B cell (primary cell): Measurements from ENCODE around the gene GULP1. TPM values are rescaled to one million over a fixed set of nuclear protein-coding genes. Genes with fewer than 3 reads are reported as not detected.

Experiments used
- ATAC-seq: fragments of 200-7000 bp; cut with Tn5 transposase; one replicate; pipeline ENCODE4 v1.10.0; 2021; ENCODE audit warnings: low read depth, mild to moderate bottlenecking, moderate number of reproducible peaks, moderate library complexity
- CTCF ChIA-PET: fragments of 350-600 bp; sonication (Branson Sonifier 250); formaldehyde crosslinking; loops from one replicate; lab custom pipeline; 2021; ENCODE audit warnings: antibody characterized with exemption, inconsistent platforms; lab: Charles Lee
- POLR2A ChIA-PET: fragments of 350-600 bp; sonication (Branson Sonifier 250); formaldehyde crosslinking; loops from one replicate; lab custom pipeline; 2021; ENCODE audit warnings: antibody characterized with exemption; lab: Charles Lee
- DNase-seq: peaks from one replicate; pipeline ENCODE4 v3.0.0; 2013
- H2AFZ ChIP-seq: 2 replicates; pipeline ENCODE4 v1.6.1; 2012; ENCODE audit warnings: mild to moderate bottlenecking, low read depth, low read length; ENCODE audit not compliant: insufficient read depth, poor library complexity, severe bottlenecking
- H3K27ac ChIP-seq, 2 donors: 1 replicate in 1 of 2; 2 replicates in 1 of 2; pipeline ENCODE4 v1.5.1; 2012 to 2013; ENCODE audit warnings: low read length in 2 of 2, mild to moderate bottlenecking in 2 of 2, moderate library complexity in 1 of 2
- H3K27me3 ChIP-seq, 4 experiments: fragments of 200-600 bp in 1 of 4; sonication (generic) in 1 of 4; replicated peaks in 1 of 4; 1 replicate in 2 of 4; 2 replicates in 2 of 4; pipeline versions ENCODE4 v1.6.1 to v1.7.0; 2013 to 2016; ENCODE audit warnings: low read length in 3 of 4, mild to moderate bottlenecking in 2 of 4, mixed read lengths in 1 of 4, moderate library complexity in 1 of 4; ENCODE audit not compliant: insufficient read depth in 4 of 4, control insufficient read depth in 3 of 4; ENCODE audit errors: control extremely low read depth in 1 of 4
- H3K36me3 ChIP-seq, 2 experiments: replicated peaks in 1 of 2; 1 replicate in 1 of 2; 2 replicates in 1 of 2; pipeline versions ENCODE4 v1.6.1 to v1.7.1; 2013; ENCODE audit warnings: low read length in 1 of 2; ENCODE audit not compliant: insufficient read depth in 2 of 2, control insufficient read depth in 1 of 2; ENCODE audit errors: control extremely low read depth in 1 of 2, extremely low read depth in 1 of 2
- H3K4me1 ChIP-seq, 2 donors: fragments of 200-600 bp in 1 of 2; sonication (generic) in 1 of 2; 1 replicate in 1 of 2; 2 replicates in 1 of 2; pipeline versions ENCODE4 v1.5.1 to v1.6.1; 2013 to 2017; ENCODE audit warnings: low read length in 2 of 2; ENCODE audit not compliant: control insufficient read depth in 2 of 2, insufficient read depth in 2 of 2
- H3K4me2 ChIP-seq: replicated peaks from 2 replicates; pipeline ENCODE3; 2012; ENCODE audit warnings: mild to moderate bottlenecking, low read depth, low read length; ENCODE audit not compliant: poor library complexity, severe bottlenecking
- H3K4me3 ChIP-seq, 5 experiments: fragments of 200-600 bp in 1 of 5; sonication (generic) in 1 of 5; 1 replicate in 3 of 5; 2 replicates in 2 of 5; pipeline versions ENCODE4 v1.5.1 to v1.7.0; 2011 to 2016; ENCODE audit warnings: low read length in 4 of 5, mild to moderate bottlenecking in 4 of 5, low read depth in 2 of 5, control low read depth in 1 of 5, moderate library complexity in 1 of 5; ENCODE audit not compliant: insufficient read depth in 1 of 5; ENCODE audit errors: control extremely low read depth in 1 of 5, extremely low read depth in 1 of 5
- H3K79me2 ChIP-seq: fragments of 200-600 bp; sonication (generic); one replicate; pipeline ENCODE4 v1.6.0; 2016; ENCODE audit warnings: low read length; ENCODE audit not compliant: control insufficient read depth, insufficient read depth
- H3K9ac ChIP-seq: fragments of 200-600 bp; sonication (generic); 2 replicates; pipeline ENCODE4 v1.6.1; 2017; ENCODE audit warnings: mild to moderate bottlenecking, low read length, moderate library complexity
- H3K9me3 ChIP-seq, 3 donors: one replicate each; pipeline versions ENCODE4 v1.6.1 to v1.7.1; 2013; ENCODE audit warnings: low read length in 2 of 3; ENCODE audit not compliant: control insufficient read depth in 2 of 3, insufficient read depth in 1 of 3; ENCODE audit errors: control extremely low read depth in 1 of 3
- H4K20me1 ChIP-seq: 2 replicates; pipeline ENCODE4 v1.6.0; 2012; ENCODE audit warnings: mild to moderate bottlenecking, low read length; ENCODE audit not compliant: insufficient read depth, control insufficient read depth, poor library complexity, severe bottlenecking
- H3K27ac Mint-ChIP-seq: one replicate; pipeline ENCODE4 v1.8.0; 2021; ENCODE audit warnings: mixed read lengths
- H3K27me3 Mint-ChIP-seq: one replicate; pipeline ENCODE4 v1.8.0; 2021; ENCODE audit warnings: mixed read lengths
- H3K4me1 Mint-ChIP-seq: one replicate; pipeline ENCODE4 v1.8.0; 2021; ENCODE audit warnings: mixed read lengths
- H3K4me3 Mint-ChIP-seq: one replicate; pipeline ENCODE4 v1.8.0; 2021; ENCODE audit warnings: mixed read lengths
- H3K9me3 Mint-ChIP-seq: one replicate; pipeline ENCODE4 v1.8.0; 2022; ENCODE audit warnings: mixed read lengths; ENCODE audit not compliant: insufficient read depth
- EZH2 ChIP-seq: IDR thresholded peaks from 2 replicates; pipeline ENCODE4 v1.6.1; 2012; ENCODE audit warnings: borderline replicate concordance, low read depth, mild to moderate bottlenecking, moderate library complexity, low read length; ENCODE audit not compliant: insufficient read depth, poor library complexity, severe bottlenecking
- WGBS: methylation state at CpG from one replicate; pipeline ENCODE4 v1.1.5; 2013; ENCODE audit warnings: missing lambda C conversion rate; ENCODE audit not compliant: insufficient coverage; 5-methylcytosine and 5-hydroxymethylcytosine counted together
- intact Hi-C: fragments of 100-400 bp; cut with micrococcal nuclease; formaldehyde crosslinking; loops from one replicate; pipeline ENCODE4 v1.10.0; 2022
- polyA plus RNA-seq: library from polyadenylated mRNA; depleted of rRNA; stranded (reverse); fragments of >200 nt; gene quantifications from 2 replicates; pipeline ENCODE4 v1.2.3, GENCODE V29; 2012
- total RNA-seq, 2 donors: library from RNA; stranded (reverse); fragments of 120-200 nt in 1 of 2; gene quantifications; 1 replicate in 1 of 2; 2 replicates in 1 of 2; pipeline versions ENCODE4 v1.2.3 to v1.2.4, GENCODE V29; 2013 to 2022
- TF ChIP-seq, protein P1 (sequence below): fragments of 200-600 bp; IDR thresholded peaks from one replicate; pipeline ENCODE4 v1.8.0; 2022; ENCODE audit warnings: antibody characterized with exemption, mild to moderate bottlenecking

Gene GULP1
- total and polyA plus RNA-seq, 2 donors (not counting 1 experiment from before 2014, with no cell fraction given): not detected

DNA sequence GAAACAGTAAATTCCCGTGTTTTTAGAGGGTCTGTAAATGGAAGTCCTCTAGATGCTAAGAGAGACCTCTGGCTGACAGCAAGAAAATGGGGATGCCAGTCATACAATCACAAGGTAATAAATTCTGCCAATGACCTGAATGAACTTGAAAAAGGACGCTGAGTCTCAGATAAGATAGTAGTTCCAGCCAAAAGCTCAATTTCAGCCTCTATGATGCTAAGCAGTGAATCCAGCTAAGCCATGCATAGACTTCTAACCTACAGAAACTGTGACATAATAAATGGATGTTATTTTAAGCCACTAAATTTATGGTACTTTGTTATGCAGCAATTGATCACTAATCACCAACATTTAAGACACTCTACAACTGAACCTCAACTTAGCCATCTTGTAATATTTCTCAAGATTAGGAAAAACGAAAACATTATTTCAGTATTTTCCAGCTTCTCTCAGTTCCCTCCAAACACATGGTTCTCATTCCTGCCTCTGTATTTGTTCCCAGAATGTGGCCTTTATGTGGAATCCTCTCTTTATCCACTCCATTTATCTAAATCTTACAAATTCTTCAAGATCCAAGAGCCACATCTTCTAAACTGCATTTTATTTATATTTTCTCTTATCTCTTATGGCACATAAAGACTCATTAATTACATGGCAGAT, 331.1 kb downstream of the GULP1 start:
- intact Hi-C loops: no loop called here
- H3K9ac ChIP-seq: no peak overlapping the region
- Mint-ChIP-seq H3K4me1 (no peaks in the 10 kb centered on the region), H3K4me3 (no peak overlapping the region), H3K27me3 (no peaks in the 10 kb centered on the region), H3K27ac (no peak overlapping the region), H3K9me3 (peaks cover under 1% of the 10 kb centered on the region)
- no peak for ATAC-seq
- H3K27me3 ChIP-seq: no peaks in the 10 kb centered on the region
- TF ChIP-seq, protein P1, sequence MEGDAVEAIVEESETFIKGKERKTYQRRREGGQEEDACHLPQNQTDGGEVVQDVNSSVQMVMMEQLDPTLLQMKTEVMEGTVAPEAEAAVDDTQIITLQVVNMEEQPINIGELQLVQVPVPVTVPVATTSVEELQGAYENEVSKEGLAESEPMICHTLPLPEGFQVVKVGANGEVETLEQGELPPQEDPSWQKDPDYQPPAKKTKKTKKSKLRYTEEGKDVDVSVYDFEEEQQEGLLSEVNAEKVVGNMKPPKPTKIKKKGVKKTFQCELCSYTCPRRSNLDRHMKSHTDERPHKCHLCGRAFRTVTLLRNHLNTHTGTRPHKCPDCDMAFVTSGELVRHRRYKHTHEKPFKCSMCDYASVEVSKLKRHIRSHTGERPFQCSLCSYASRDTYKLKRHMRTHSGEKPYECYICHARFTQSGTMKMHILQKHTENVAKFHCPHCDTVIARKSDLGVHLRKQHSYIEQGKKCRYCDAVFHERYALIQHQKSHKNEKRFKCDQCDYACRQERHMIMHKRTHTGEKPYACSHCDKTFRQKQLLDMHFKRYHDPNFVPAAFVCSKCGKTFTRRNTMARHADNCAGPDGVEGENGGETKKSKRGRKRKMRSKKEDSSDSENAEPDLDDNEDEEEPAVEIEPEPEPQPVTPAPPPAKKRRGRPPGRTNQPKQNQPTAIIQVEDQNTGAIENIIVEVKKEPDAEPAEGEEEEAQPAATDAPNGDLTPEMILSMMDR: no peak
- TF ChIP-seq EZH2: no peak
- peaks cover 0 to 5% (median 0%) of the 10 kb centered on the region in 3 donors for H3K9me3 ChIP-seq
- H3K4me2 ChIP-seq: no peak overlapping the region
- 100% methylated on average over 1 of the region's 3 CpGs for WGBS
- H3K27ac ChIP-seq: no peak overlapping the region
- no peak overlapping the region for H2AFZ ChIP-seq
- H3K4me1 ChIP-seq: no peaks in the 10 kb centered on the region
- CTCF ChIA-PET: no interaction called here
- no peak overlapping the region for H3K4me3 ChIP-seq
- H3K79me2 ChIP-seq: no peaks in the 10 kb centered on the region
- H4K20me1 ChIP-seq: no peaks in the 10 kb centered on the region
- DNase-seq: no peak
- H3K36me3 ChIP-seq: no peaks in the 10 kb centered on the region
- POLR2A ChIA-PET: no interaction called here

DNA sequence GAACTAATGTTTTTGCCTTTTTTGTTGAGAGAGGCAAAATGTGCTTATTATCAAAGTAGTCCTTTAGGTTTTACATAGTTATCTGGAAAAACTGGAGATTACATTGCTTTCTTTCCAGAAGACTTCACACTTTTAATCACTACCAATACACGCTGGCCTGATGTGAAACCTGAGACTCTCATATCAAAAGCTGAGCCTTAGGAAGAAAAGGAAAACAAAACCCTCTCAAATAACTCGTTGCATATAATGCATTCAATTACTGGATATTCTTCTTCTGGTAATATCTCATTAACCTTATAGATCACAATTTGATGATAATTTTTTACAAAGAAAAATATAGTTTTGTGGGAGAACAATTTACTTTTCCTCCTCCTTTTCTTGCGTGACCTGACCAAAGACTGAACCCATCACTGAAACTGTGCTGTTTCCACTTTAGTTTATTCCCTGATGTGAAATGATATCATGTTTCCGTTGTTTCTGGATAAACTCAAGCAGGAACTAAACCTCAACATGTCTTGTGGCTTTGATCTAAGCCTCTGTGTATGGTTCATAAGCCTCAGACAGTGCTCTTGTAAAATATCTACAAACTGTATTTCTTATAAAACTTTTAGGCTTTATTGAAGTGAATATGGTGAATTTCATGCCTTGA, 332.4 kb downstream of the GULP1 start:
- no peak overlapping the region for H3K4me2 ChIP-seq
- intact Hi-C loops: no loop called here
- ChIA-PET CTCF (no interaction called here), POLR2A (no interaction called here)
- H3K36me3 ChIP-seq: no peaks in the 10 kb centered on the region
- TF ChIP-seq, protein P1: no peak
- no peak for TF ChIP-seq EZH2
- H2AFZ ChIP-seq: no peak overlapping the region
- Mint-ChIP-seq H3K27me3 (no peaks in the 10 kb centered on the region), H3K4me1 (no peaks in the 10 kb centered on the region), H3K4me3 (no peak overlapping the region), H3K9me3 (peaks cover 2% of the 10 kb centered on the region), H3K27ac (no peak overlapping the region)
- no peaks in the 10 kb centered on the region for H3K27me3 ChIP-seq
- no peaks in the 10 kb centered on the region for H3K4me1 ChIP-seq
- 83% methylated on average over 1 of the region's 4 CpGs for WGBS
- H4K20me1 ChIP-seq: no peaks in the 10 kb centered on the region
- no peak overlapping the region for H3K4me3 ChIP-seq
- DNase-seq (no peak), ATAC-seq (no peak)
- peaks cover 0 to 4% (median 0%) of the 10 kb centered on the region in 3 donors for H3K9me3 ChIP-seq
- H3K79me2 ChIP-seq: no peaks in the 10 kb centered on the region
- H3K9ac ChIP-seq: no peak overlapping the region
- H3K27ac ChIP-seq: no peak overlapping the region
